GM19025 (cell line): ENCODE results near the gene SEC23IP.
"Not testable (repeated sequence)": the region's sequence is repeated elsewhere in the genome, so short reads cannot be mapped to it uniquely, and the experiment has no call there.

Experiments
- ATAC-seq: cut with Tn5 transposase; IDR thresholded peaks from one replicate; pipeline ENCODE4 v1.9.1; 2021; ENCODE audit warnings: mild to moderate bottlenecking, low read depth, moderate library complexity; ENCODE audit not compliant: unreplicated experiment

The SEC23IP gene

DNA sequence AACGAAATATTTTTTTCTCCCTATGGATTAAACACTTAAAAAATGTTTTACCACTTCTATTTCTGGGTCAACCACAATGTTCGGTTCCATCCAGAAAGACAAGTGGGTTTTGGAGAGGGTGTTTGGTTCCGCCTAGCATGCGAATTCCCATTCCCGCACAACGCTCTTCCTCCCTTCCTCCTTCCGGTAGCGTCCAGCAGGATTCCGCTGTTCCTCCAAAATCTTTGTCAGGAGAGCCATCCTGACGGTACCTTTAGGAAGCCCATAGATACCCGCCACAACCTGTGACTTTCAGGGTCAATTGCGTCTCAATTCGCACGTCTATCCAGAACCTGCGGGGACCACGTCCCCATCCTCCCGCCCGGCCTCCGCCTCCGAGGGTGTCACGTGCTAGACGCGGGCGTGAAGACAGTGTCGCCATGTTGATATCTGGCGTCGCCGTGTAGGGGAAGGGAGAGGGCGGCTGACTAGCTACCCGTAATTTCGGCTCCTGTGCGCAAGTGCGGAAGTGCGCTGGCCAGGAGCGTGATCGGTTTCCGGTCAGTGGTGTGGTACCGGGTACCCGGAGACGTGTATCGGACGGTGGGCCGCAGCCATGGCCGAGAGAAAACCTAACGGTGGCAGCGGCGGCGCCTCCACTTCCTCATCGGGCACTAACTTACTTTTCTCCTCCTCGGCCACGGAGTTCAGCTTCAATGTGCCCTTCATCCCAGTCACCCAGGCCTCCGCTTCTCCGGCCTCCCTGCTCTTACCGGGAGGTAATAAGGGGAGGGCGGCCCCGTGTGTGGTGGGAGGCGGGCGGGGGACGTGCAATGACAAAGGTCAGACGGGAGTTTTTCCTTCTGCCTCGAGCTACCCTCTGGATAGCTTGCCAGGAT, at the start of gene SEC23IP:
Gene SEC23IP (plus strand): TSS at position 543 of the 878 bp plus-strand sequence. CDS start 53 bp downstream, at position 596.
- ATAC-seq = peak; percentile 99

GRCh38 chr10:119845656-119846055, 46.9 kb upstream of the SEC23IP start:
- no peak for ATAC-seq

GRCh38 chr10:119849031-119849789, 43.3 kb upstream of the SEC23IP start:
- no peak for ATAC-seq

DNA sequence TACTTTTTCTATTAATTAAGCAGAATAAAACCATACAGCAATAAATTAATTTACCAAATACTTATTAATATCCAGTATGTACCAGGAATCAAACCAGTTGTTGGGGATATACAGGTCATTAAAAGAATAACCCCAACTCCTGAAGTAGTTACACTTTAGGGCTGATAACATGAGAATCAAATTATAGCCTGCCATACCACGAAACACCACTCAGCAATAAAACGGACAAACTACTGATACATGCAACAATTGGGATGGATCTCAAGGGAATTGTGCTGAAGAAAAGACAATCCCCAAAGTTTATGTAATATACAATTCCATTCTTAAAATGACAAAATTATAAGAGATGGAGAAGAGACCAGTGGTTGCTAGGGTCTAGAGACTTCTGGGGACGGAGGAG, 42.6 kb upstream of the SEC23IP start:
- ATAC-seq = no peak

GRCh38 chr10:119852277-119852676, 40.3 kb upstream of the SEC23IP start:
- ATAC-seq = no peak

- ATAC-seq = no peak
Measured at GRCh38 chr10:119852822-119853221, 39.7 kb upstream of the SEC23IP start.

GRCh38 chr10:119853574-119853973, 39.0 kb upstream of the SEC23IP start:
- ATAC-seq = no peak

- ATAC-seq = no peak
Measured at GRCh38 chr10:119858063-119858462, 34.5 kb upstream of the SEC23IP start.

- no peak for ATAC-seq
Measured at GRCh38 chr10:119859420-119860258, 32.9 kb upstream of the SEC23IP start.

DNA sequence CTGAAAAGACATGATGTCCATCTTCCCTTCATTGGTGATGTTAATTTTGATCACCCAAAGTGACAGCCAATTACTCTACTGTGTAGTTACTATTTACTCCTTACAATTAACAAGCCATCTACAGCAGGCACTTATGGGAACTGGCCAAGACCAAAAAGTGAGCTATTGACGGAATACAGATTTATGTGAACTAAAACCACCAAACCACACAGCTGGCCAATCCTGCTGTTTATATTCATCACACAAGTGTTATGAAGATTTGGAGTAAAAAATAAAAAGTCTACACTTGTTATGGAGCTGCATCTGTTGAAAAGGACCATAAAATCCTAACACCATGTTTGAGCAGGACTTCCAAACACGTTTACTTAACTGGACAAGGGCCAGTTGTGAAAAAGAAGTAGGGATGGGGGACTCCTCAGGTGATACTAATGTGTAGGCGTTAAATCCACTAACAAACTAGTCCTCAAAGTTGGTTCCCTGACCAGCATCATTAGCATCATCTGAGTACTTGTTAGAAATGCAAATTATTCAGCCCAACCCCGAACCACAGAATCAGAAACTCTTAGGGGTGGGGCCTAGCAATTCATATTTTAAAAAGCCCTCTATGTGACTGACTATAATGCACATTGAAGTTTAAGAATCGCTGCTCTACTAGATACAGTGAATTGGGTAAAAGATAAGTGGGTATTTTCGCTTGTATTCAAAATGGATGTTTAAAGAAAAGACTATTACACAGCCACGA, 31.5 kb upstream of the SEC23IP start:
- ATAC-seq = no peak

GRCh38 chr10:119862524-119862923, 30.0 kb upstream of the SEC23IP start:
- no peak for ATAC-seq

DNA sequence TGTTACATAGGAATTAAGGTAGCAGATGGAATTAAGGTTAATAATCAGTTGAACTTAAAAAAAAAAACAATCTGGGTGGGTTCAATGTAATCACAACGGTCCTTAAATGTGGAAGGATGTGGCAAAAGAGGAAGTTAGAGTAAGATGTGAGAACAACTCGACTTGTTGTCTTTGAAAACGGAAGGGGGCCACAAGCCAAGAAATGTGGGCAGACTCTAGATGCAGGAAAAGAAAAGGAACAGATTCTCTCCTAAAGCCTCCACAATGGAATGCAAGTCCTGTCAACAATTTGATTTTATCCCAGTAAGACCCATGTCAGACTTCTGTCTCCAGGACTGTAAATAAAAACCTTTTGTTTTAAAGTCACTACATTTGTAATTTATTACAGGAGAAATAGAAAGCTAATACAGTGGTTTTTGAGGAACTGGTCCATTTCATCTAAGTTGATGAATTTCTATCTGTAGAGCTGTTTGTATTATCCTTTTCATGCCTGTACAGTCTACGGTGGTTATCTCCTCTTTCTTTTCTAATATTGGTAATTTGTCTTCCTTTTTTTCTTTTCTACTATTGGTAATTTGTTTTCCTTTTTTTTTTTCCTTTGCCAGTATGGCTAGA, 28.5 kb upstream of the SEC23IP start:
- no peak for ATAC-seq

- no peak for ATAC-seq
Measured at GRCh38 chr10:119865699-119866240, 26.8 kb upstream of the SEC23IP start.

DNA sequence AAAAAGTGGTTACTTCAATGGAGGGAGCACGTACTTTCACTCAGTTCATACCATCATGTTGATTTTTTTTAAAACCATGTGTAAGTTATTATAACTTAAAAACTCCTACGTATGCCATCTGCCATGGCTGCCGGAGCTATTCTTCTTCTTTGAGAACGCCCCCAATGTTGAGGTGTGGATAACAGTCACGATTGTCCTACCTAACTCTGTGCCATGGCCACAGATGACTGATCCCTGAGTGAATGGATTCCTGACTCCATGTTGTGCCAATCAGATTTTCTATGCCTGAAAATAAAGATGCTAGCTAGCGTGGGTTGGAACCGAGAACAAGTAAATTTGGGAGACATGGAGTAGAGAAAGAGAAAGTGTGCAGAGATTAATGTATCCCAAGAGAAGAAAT, 25.2 kb upstream of the SEC23IP start:
- no peak for ATAC-seq

DNA sequence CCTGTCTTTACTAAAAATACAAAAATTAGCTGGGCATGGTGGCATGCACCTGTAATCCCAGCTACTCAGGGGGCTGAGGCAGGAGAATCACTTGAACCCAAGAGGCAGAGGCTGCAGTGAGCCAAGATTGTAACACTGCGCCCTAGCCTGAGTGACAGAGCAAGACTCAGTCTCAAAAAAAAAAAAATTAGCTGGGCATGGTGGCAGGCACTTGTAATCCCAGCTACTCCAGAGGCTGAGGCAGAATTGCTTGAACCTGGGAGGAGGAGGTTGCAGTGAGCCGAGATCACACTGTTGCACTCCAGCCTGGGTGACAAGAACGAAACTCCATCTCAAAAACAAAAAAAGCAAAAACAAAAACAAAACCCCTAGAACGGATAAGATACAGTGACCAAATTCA, 23.1 kb upstream of the SEC23IP start:
- ATAC-seq = not testable (repeated sequence)

GRCh38 chr10:119871881-119872609, 20.5 kb upstream of the SEC23IP start:
- peak; percentile 30 for ATAC-seq

DNA sequence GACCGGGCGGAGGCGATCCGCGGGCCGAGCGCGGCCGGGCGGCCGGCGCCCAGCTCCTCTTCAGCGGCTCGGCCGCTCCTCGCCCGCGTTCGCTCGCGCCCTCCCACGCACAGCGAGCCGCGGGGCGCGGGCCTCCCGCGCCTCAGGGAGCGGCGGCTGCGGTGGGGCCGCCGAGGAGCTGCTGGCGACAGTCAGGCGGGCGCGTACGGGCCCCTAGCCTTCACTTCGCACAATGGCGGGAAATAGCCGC, 20.0 kb upstream of the SEC23IP start, which contains the start of gene MCMBP:
Gene MCMBP (minus strand): TSS at position 234 of the 250 bp plus-strand sequence. CDS start 259 bp downstream, outside the sequence.
- no peak for ATAC-seq

DNA sequence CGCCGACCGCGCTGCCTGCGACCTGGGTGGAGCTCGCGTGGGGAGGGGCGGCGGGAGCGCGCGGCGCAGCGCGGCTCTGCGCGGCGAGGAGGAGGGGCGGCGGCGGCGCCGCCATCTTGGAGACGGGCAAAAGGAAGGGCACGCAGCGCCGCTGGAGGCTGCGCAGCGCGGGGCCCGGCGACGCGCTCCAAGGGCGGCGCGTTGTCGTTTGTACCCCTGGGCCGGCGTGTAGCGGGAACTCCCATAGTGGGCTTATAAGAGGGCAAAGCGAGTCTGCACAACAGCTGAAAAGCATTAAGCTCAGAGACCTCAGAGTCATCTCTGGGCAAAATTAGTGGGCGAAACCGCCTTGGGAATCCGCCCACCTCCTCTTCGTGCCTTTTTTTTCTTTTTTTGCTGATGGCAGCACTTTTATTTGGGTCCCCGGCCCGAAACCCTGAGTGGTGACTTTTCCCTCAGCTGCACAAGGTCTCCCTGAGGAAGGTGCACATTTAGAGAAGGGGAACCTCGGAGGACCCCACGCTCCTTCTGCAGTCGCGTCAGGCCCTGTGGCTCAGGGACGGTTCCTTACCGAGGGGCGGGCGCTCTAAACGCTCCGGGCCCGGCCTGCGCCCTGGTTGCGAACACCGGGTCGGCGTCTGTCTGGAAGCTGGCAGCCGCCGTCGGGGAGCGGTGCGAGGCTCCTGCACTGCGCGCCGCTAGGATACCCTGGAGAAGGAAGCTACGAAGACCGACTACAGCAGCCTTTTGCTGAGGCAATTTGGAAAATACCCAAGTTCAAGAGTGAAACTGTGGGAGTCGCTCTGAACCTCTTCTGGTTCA, 19.5 kb upstream of the SEC23IP start:
- ATAC-seq = peak; percentile 91
